GM18511 (cell line): ENCODE results near the gene DDI1.

Source experiments
- ATAC-seq: cut with Tn5 transposase; IDR thresholded peaks from one replicate; pipeline ENCODE4 v1.9.1; 2021; ENCODE audit warnings: mild to moderate bottlenecking, moderate library complexity; ENCODE audit not compliant: unreplicated experiment

The DDI1 gene

GRCh38 chr11:104075706-104076105 lies 39.3 kb downstream of the DDI1 start:
- no peak for ATAC-seq

- ATAC-seq: no peak
Measured at GRCh38 chr11:104076455-104076854, 40.0 kb downstream of the DDI1 start.

DNA sequence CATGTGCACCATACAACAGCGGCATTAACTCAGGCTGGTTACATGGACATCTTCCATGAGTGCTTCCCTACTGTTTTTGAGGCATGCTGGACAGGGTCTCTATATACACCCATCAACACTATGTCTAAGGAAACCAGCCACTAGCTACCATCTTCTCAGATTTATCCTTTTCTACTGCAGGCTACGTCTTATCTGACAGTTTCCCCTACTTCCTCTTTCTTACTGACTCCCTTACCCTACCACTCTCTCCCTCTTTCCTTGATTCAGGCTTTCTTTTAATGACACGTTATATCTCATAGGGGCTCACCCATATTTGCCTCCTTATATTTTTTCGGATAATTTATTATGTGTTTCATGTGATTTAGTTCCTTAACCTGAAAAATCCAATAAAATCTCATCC lies 41.8 kb downstream of the DDI1 start:
- ATAC-seq: no peak

DNA sequence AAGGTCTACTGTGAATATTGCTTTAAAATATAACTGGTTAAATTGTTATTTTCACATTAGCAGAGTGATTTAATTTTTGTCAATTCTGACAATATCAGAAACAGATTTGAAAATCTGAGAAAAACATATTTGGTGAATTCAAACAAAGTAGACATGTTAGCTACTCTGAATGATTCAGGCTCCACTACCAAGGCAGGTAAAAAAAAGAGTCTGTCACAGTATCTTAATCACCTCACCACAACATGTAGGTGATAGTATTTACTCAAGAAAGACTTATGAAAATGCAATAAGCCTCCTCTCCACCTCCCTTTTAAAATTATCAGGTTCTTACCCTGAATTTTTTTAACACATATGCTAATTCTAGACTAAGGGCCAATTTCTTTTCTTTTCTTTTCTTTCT lies 42.6 kb downstream of the DDI1 start:
- no peak for ATAC-seq

DNA sequence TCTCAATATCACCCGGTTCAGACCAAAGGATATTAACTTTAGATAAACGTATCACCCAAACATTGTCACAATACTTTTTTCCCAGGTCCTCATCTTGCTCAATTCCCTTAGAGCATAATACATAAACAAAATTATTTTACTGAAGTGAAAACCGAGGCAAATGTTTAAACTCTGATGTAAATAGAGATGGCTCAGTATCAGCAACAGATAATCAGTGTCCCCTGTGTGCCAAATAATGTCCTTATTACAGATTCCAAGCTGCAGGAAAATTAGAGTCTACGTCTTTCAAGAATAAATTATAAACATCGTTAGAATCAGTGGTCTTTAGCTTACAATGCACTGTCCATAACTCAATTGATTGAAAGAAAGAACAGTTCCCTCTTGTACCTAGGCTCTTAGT lies 50.2 kb downstream of the DDI1 start:
- ATAC-seq: no peak
